ENCODE measurements around the gene MGST3. TPM values are rescaled to one million over a fixed set of nuclear protein-coding genes. Genes with fewer than 3 reads are reported as not detected.
"Not testable (repeated sequence)": the region's sequence is repeated elsewhere in the genome, so short reads cannot be mapped to it uniquely, and the experiment has no call there.

MGST3 gene
- total RNA-seq, 6 experiments from 2014 or later: 74.0 to 141 (median 103) TPM

GRCh38 chr1:165680303-165680702 lies 49.3 kb downstream of the MGST3 start:
- DNase-seq (peak; percentile 73 to 93 (median 86)), ATAC-seq (peak; percentile 99)
- no peaks in the 10 kb centered on the region for H3K27me3 ChIP-seq
- peaks cover 0 to 19% (median 5%) of the 10 kb centered on the region in 4 donors for H3K4me1 ChIP-seq
- H3K9me3 ChIP-seq: no peaks in the 10 kb centered on the region
- H3K36me3 ChIP-seq: peaks cover 0 to 60% (median 23%) of the 10 kb centered on the region in 4 donors
- TF ChIP-seq CTCF (IDR thresholded peaks at IDR 0.05): no peak
- TF ChIP-seq POLR2A (IDR thresholded peaks at IDR 0.05): no peak
- peak overlapping the region in 2 of 3 donors; percentile 20 to 64 for H3K27ac ChIP-seq
- 33% methylated on average over 2 of the region's 2 CpGs for WGBS (ENCODE audit: insufficient coverage, low coverage, low lambda C conversion rate, missing lambda C conversion rate)
- intact Hi-C loops (cut with DNase I): no loop called here
- H3K4me3 ChIP-seq: no peak overlapping the region

GRCh38 chr1:165680773-165681172 lies 49.7 kb downstream of the MGST3 start:
- H3K9me3 ChIP-seq; intact Hi-C loops (cut with DNase I); DNase-seq; H3K27me3 ChIP-seq; H3K4me3 ChIP-seq; ATAC-seq: not testable (repeated sequence)
- Histone ChIP-seq H3K4me1 (peaks cover 0 to 19% (median 5%) of the 10 kb centered on the region in 4 donors), H3K27ac (peak overlapping the region in 2 of 3 donors; percentile 20 to 61), H3K36me3 (peaks cover 0 to 56% (median 23%) of the 10 kb centered on the region in 4 donors)
- WGBS (ENCODE audit: insufficient coverage, low coverage, low lambda C conversion rate, missing lambda C conversion rate): 93% methylated on average over 4 of the region's 4 CpGs

- Histone ChIP-seq H3K4me1 (peaks cover 0 to 26% (median 5%) of the 10 kb centered on the region in 4 donors), H3K9me3 (no peaks in the 10 kb centered on the region), H3K27ac (no peak overlapping the region), H3K4me3 (no peak overlapping the region), H3K36me3 (peaks cover 0 to 26% (median 11%) of the 10 kb centered on the region in 4 donors), H3K27me3 (no peaks in the 10 kb centered on the region)
- TF ChIP-seq CTCF (IDR thresholded peaks at IDR 0.05): no peak
- no peak for TF ChIP-seq POLR2A (IDR thresholded peaks at IDR 0.05)
- no peak for DNase-seq
- no peak for ATAC-seq
- WGBS (ENCODE audit: insufficient coverage, low coverage, low lambda C conversion rate, missing lambda C conversion rate): 0% methylated on average over 1 of the region's 1 CpG
- intact Hi-C loops (cut with DNase I): no loop called here
These were observed 52.9 kb downstream of the MGST3 start for GRCh38 chr1:165683848-165684485.

GRCh38 chr1:165686121-165686970 lies 55.3 kb downstream of the MGST3 start:
- Histone ChIP-seq H3K9me3 (no peaks in the 10 kb centered on the region), H3K27ac (no peak overlapping the region), H3K4me3 (no peak overlapping the region), H3K27me3 (no peaks in the 10 kb centered on the region), H3K36me3 (peaks cover 0 to 26% (median 10%) of the 10 kb centered on the region in 4 donors), H3K4me1 (peaks cover 0 to 18% (median 5%) of the 10 kb centered on the region in 4 donors)
- WGBS (ENCODE audit: insufficient coverage, low coverage, low lambda C conversion rate, missing lambda C conversion rate): 69% methylated on average over 6 of the region's 6 CpGs
- TF ChIP-seq CTCF (IDR thresholded peaks at IDR 0.05) (no peak), POLR2A (IDR thresholded peaks at IDR 0.05) (no peak)
- intact Hi-C loops (cut with DNase I): no loop called here
- DNase-seq: no peak
- ATAC-seq: peak in 3 of 4 donors; percentile 43 to 65 (median 53)
